Thymus (tissue), 11 donors: ENCODE results near the gene ELOVL3. TPM values are rescaled to one million over a fixed set of nuclear protein-coding genes. Genes with fewer than 3 reads are reported as not detected.

Experiments
- DNase-seq, 9 donors: peaks; one replicate each; pipeline ENCODE4 v3.0.0-alpha.2; 2013; ENCODE audit warnings: low spot score in 9 of 9, low read depth in 6 of 9, missing footprints in 1 of 9
- H3K27ac ChIP-seq, 2 donors: one replicate each; pipeline ENCODE4 v1.5.1; 2013; ENCODE audit warnings: control low read depth in 1 of 2, low read depth in 1 of 2, low read length in 1 of 2, mild to moderate bottlenecking in 1 of 2, moderate library complexity in 1 of 2
- H3K27me3 ChIP-seq, 2 donors: one replicate each; pipeline ENCODE4 v1.5.1; 2013; ENCODE audit warnings: low read length in 1 of 2; ENCODE audit not compliant: control insufficient read depth in 2 of 2, insufficient read depth in 1 of 2
- H3K36me3 ChIP-seq, 2 donors: one replicate each; pipeline ENCODE4 v1.5.1; 2013; ENCODE audit warnings: low read length in 1 of 2, mild to moderate bottlenecking in 1 of 2, moderate library complexity in 1 of 2; ENCODE audit not compliant: control insufficient read depth in 2 of 2, insufficient read depth in 2 of 2
- H3K4me1 ChIP-seq, 2 donors: one replicate each; pipeline ENCODE4 v1.5.1; 2013; ENCODE audit warnings: low read length in 2 of 2; ENCODE audit not compliant: control insufficient read depth in 2 of 2, insufficient read depth in 2 of 2
- H3K4me3 ChIP-seq, 2 donors: one replicate each; pipeline ENCODE4 v1.5.1; 2013; ENCODE audit warnings: low read length in 2 of 2, control low read depth in 1 of 2, mild to moderate bottlenecking in 1 of 2
- H3K9me3 ChIP-seq, 2 donors: one replicate each; pipeline ENCODE4 v1.5.1; 2013; ENCODE audit warnings: low read length in 1 of 2, mild to moderate bottlenecking in 1 of 2; ENCODE audit not compliant: control insufficient read depth in 2 of 2, insufficient read depth in 1 of 2
- WGBS: extraction: QIAGEN DNeasy Blood & Tissue Kit; methylation state at CpG from one replicate; pipeline ENCODE4 v1.1.7; 2013; 5-methylcytosine and 5-hydroxymethylcytosine counted together
- polyA plus RNA-seq: library from polyadenylated mRNA; stranded (reverse); fragments of 200-250 nt; gene quantifications from one replicate; pipeline ENCODE4 v1.2.3, GENCODE V29; 2013
- total RNA-seq: library from RNA; stranded (reverse); fragments of 120-200 nt; gene quantifications from one replicate; pipeline ENCODE4 v1.2.4, GENCODE V29; 2013
- donor health status: healthy.

The ELOVL3 gene
- total and polyA plus RNA-seq, 2 donors: 0.19 to 0.48 TPM

DNA sequence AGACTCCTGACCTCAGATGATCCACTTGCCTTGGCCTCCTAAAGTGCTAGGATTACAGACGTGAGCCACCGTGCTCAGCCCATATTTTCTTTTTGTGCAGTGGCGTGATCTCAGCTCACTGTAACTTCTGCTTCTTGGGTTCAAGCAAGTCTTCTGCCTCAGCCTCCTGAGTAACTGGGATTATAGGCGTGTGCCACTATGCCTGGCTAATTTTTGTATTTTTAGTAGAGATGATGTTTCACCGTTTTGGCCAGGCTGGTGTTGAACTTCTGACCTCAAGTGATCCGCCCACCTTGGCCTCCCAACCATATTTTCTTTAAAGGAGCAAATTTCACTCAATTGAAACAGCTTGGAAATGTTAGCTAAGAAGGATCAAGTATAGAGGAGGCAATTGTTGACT is 35.7 kb downstream of the ELOVL3 start:
- H3K4me3 ChIP-seq: no peak overlapping the region
- no peak for DNase-seq
- 94% methylated on average over 6 of the region's 6 CpGs for WGBS
- no peaks in the 10 kb centered on the region for H3K27me3 ChIP-seq
- peaks cover 25 to 46% of the 10 kb centered on the region in 2 donors for H3K36me3 ChIP-seq
- no peaks in the 10 kb centered on the region for H3K9me3 ChIP-seq
- no peaks in the 10 kb centered on the region for H3K4me1 ChIP-seq
- no peak overlapping the region for H3K27ac ChIP-seq

DNA sequence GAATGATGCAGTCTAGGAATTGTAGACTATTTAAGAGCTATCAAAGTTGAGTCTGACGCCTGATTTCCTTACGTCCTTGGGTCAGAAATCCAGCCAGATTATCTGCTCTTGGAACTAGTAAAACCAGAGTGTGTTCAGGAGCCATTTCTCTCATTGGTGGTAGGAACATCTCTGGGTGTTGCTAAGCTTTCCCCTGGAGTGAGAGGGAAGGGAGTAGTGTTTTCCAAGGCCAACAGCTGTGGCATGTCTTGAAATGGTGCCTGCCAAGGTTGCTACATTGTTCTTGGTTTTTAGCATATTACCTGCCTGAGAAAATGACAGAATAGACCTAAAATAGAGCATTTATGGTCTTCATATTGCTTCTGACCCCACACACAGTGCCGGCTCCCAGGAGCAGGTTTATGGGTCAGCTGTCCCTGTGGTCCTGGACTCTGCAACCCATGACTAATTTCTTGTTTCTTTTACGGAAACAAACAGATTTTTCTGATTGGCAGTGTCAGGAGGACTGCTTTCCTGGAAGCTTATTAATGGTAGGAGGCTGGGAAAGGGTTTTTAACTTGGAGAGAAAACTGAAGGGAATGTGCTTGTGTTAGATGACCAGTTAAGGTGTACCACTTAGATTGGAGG is 36.8 kb downstream of the ELOVL3 start:
- 98% methylated on average over 4 of the region's 4 CpGs for WGBS
- H3K4me1 ChIP-seq: no peaks in the 10 kb centered on the region

DNA sequence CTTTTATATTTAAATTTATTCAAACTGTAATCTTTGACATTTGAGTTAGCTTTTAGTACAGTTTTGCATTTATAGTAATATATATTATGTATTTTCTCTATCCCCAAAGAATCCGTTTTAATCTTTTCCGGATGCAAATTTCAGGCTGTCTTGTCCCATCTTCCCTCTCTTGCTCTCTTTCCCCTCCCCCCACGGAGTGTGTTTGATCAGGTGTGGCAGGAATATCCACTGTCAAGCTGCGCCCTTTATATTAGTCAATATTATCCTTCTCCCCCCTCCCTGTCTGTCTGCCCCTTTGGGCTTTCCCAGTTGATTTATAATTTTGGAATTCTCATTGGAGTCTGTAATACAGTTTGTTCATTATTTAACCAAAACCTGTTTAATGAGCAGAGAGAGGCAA is 38.3 kb downstream of the ELOVL3 start:
- Histone ChIP-seq H3K27me3 (no peaks in the 10 kb centered on the region), H3K4me3 (no peak overlapping the region), H3K9me3 (no peaks in the 10 kb centered on the region), H3K27ac (no peak overlapping the region), H3K4me1 (no peaks in the 10 kb centered on the region), H3K36me3 (peaks cover 28 to 55% of the 10 kb centered on the region in 2 donors)
- 96% methylated on average over 4 of the region's 4 CpGs for WGBS
- DNase-seq: no peak

More for the DNA sequence above, 36.8 kb downstream of the ELOVL3 start:
- Histone ChIP-seq H3K27me3 (no peaks in the 10 kb centered on the region), H3K4me3 (no peak overlapping the region), H3K27ac (no peak overlapping the region), H3K36me3 (peaks cover 26 to 50% of the 10 kb centered on the region in 2 donors), H3K9me3 (no peaks in the 10 kb centered on the region)
- DNase-seq: no peak

DNA sequence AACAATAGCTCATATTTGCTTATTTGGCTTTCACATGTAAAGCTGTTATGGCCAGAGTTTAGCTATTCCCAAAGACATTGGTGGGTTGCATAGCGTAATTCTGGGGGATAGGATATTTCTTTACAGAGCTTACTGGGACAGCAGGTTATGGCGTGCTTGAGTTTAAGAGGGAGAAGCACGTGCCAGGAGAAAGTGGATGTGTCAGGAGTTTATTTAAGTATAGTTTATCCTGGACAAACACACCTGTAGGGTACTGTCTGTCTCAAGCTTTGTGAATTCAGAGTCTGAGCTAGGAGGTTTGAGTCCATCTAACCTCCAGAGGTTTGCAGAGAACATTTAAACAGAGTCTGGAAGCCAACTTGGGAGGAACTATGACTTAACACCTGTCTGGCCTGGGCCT is 40.6 kb downstream of the ELOVL3 start:
- H3K4me1 ChIP-seq: no peaks in the 10 kb centered on the region
- H3K36me3 ChIP-seq: peaks cover 18 to 42% of the 10 kb centered on the region in 2 donors

DNA sequence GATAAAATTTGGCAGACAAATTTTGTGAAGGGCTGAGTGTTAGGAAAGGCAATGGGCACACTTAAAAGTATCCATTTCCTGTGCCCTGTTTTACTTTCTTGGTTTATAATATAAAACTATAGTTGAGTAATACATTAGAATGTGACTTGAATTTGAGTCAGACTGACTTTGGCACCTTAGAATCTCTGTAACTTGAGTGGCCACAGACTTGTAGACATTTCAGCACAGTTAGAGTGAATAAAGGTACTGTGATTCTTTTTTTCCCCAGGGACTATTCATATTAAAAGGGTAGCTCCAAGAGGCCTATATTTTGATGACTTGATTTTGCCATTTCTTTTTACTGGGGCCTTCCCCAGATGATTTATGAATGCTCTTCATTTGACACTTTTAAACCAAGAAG is 41.6 kb downstream of the ELOVL3 start:
- H3K4me3 ChIP-seq: no peak overlapping the region
- no peak overlapping the region for H3K27ac ChIP-seq
- H3K36me3 ChIP-seq: peaks cover 16 to 32% of the 10 kb centered on the region in 2 donors
- no peak for DNase-seq
- H3K27me3 ChIP-seq: no peaks in the 10 kb centered on the region
- no peaks in the 10 kb centered on the region for H3K9me3 ChIP-seq
- H3K4me1 ChIP-seq: no peaks in the 10 kb centered on the region

More for the DNA sequence above, 40.6 kb downstream of the ELOVL3 start:
- H3K4me3 ChIP-seq: no peak overlapping the region
- no peaks in the 10 kb centered on the region for H3K27me3 ChIP-seq
- DNase-seq: no peak
- WGBS: 97% methylated on average over 3 of the region's 3 CpGs
- no peaks in the 10 kb centered on the region for H3K9me3 ChIP-seq
- H3K27ac ChIP-seq: no peak overlapping the region

DNA sequence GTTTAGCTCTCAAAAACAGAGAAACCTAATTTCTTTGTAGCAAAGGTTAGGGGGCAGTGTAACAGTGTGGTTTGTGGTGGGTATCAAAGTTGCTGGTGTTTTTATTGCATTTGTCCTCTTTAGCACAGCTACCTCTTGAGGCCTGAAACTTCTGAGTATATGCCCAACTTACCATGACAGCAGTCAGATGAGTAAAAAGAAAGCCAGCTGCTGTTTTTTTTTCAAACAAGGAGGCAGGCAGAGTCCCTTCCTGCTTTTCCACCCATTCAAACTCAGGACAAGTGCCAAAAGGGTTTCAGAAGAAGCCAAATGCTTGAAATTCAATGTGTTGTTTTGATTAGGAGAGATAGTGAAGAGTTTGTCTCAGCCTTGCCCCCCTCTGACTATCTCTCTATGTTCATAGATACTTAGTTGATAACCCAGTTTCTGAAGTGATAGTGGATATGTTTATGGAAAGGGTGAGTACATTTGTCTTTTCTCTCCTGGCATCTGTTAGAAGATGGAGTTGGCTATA is 42.3 kb downstream of the ELOVL3 start:
- no peaks in the 10 kb centered on the region for H3K9me3 ChIP-seq
- H3K4me3 ChIP-seq: no peak overlapping the region
- H3K36me3 ChIP-seq: peaks cover 10 to 29% of the 10 kb centered on the region in 2 donors
- no peak for DNase-seq
- no peaks in the 10 kb centered on the region for H3K4me1 ChIP-seq
- no peak overlapping the region for H3K27ac ChIP-seq
- H3K27me3 ChIP-seq: no peaks in the 10 kb centered on the region

DNA sequence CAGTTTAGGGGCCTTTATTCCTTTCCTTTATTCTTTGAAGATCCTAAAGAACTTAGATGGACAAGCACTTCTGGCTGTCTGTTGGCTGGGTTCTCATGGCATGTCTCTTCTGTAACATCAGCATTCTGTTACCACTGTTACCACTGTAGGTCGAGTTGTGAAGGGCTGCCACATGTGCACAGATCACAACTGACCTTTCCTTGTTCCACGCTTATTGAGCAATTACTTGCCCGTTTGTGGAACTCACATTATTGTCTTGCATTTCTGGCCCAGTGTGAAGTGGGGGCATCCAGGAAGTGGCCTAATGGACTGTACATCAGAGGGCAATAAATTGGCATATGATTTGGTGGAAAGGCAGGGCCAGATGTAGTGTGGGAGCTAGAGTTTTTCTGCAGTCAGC is 42.9 kb downstream of the ELOVL3 start:
- WGBS: 88% methylated on average over 3 of the region's 3 CpGs
- H3K4me1 ChIP-seq: no peaks in the 10 kb centered on the region
- peaks cover 10 to 29% of the 10 kb centered on the region in 2 donors for H3K36me3 ChIP-seq
- H3K9me3 ChIP-seq: no peaks in the 10 kb centered on the region
- no peak for DNase-seq
- H3K27ac ChIP-seq: peak overlapping the region in 1 of 2 donors; percentile 46
- no peak overlapping the region for H3K4me3 ChIP-seq
- H3K27me3 ChIP-seq: no peaks in the 10 kb centered on the region

DNA sequence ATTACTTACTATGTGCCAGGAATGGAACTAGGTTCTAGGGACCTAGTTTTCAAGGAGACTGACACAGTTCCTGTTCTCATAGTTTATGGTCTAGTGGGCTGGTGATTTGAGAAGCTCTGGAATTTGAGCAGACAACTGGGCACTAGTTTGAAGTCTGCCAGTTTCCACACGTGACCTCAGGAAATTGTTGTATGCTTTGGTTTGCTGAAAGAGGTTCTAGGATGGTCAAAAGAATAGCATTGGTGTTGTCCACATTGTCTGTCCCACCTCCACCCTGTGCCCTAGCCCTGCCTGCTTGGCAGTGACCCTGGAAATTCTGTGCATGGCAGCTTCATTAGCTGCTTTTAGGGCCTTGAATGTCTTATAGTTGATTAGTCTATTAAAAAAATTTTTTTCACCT is 48.0 kb downstream of the ELOVL3 start:
- Histone ChIP-seq H3K9me3 (no peaks in the 10 kb centered on the region), H3K4me1 (no peaks in the 10 kb centered on the region), H3K27me3 (no peaks in the 10 kb centered on the region), H3K27ac (no peak overlapping the region), H3K36me3 (peaks cover 9 to 11% of the 10 kb centered on the region in 2 donors), H3K4me3 (no peak overlapping the region)
- no peak for DNase-seq
- WGBS: 96% methylated on average over 1 of the region's 1 CpG

DNA sequence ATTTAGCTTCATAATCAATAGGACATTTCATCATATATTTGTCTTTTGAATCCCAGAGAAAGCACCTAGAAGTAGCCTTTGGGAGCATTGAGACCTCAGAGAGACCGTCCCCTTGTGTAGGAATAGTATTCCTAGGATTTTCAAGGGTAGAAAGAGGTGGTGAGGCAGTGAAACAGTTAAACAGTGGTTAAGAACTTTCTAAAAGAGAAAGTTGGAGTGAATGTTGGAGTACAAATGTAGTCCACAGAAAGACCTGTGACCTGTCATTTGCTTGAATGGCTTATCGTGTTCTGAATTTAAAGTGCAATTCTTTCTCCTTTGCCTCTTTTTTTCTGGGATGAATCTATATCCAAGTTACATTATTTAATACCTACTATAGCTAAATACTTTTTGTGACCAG is 49.2 kb downstream of the ELOVL3 start:
- Histone ChIP-seq H3K27me3 (no peaks in the 10 kb centered on the region), H3K36me3 (peaks cover 7 to 9% of the 10 kb centered on the region in 2 donors), H3K4me1 (no peaks in the 10 kb centered on the region), H3K27ac (no peak overlapping the region), H3K4me3 (no peak overlapping the region), H3K9me3 (no peaks in the 10 kb centered on the region)
- WGBS: 99% methylated on average over 2 of the region's 2 CpGs
- DNase-seq: no peak
